CD4-positive, alpha-beta T cell treated with Interleukin-2 at 100 ng/mL for 4 hours (primary cell): ENCODE results near the gene JMJD4.
"Not testable (repeated sequence)": the region's sequence is repeated elsewhere in the genome, so short reads cannot be mapped to it uniquely, and the experiment has no call there.

Experiments
- DNase-seq: peaks from one replicate; pipeline ENCODE4 v3.0.0-alpha.2; 2020; ENCODE audit warnings: low spot score

Gene JMJD4

GRCh38 chr1:227731696-227732585 is 3.2 kb downstream of the JMJD4 start:
- DNase-seq, result no peak

GRCh38 chr1:227731241-227731677 is 3.8 kb downstream of the JMJD4 start:
- DNase-seq, result no peak

GRCh38 chr1:227730630-227731151 is 4.4 kb downstream of the JMJD4 start:
- DNase-seq, result no peak

GRCh38 chr1:227729881-227730629 is 5.0 kb downstream of the JMJD4 start:
- peak; percentile 53 for DNase-seq

- DNase-seq, result no peak
Measured at GRCh38 chr1:227729144-227729880, 5.8 kb downstream of the JMJD4 start.

GRCh38 chr1:227728892-227729143 is 6.3 kb downstream of the JMJD4 start:
- DNase-seq, result no peak

- DNase-seq, result peak; percentile 57
Measured at GRCh38 chr1:227728059-227728891, 6.8 kb downstream of the JMJD4 start.

- no peak for DNase-seq
Measured at GRCh38 chr1:227726924-227727599, 8.0 kb downstream of the JMJD4 start.

GRCh38 chr1:227726318-227726717 is 8.8 kb downstream of the JMJD4 start:
- no peak for DNase-seq

GRCh38 chr1:227725046-227725445 is 10.1 kb downstream of the JMJD4 start:
- DNase-seq, result no peak

- DNase-seq, result no peak
Measured at GRCh38 chr1:227723474-227723873, 11.6 kb downstream of the JMJD4 start.

GRCh38 chr1:227718932-227719331 is 16.2 kb downstream of the JMJD4 start:
- DNase-seq, result no peak

GRCh38 chr1:227712648-227713047 is 22.5 kb downstream of the JMJD4 start:
- DNase-seq, result no peak

GRCh38 chr1:227710474-227710873 is 24.6 kb downstream of the JMJD4 start:
- DNase-seq, result not testable (repeated sequence)

- DNase-seq, result no peak
Measured at GRCh38 chr1:227709451-227709850, 25.7 kb downstream of the JMJD4 start.

GRCh38 chr1:227707846-227708245 is 27.3 kb downstream of the JMJD4 start:
- DNase-seq, result no peak

- not testable (repeated sequence) for DNase-seq
Measured at GRCh38 chr1:227701631-227702030, 33.5 kb downstream of the JMJD4 start.

GRCh38 chr1:227697321-227697864 is 37.7 kb downstream of the JMJD4 start:
- no peak for DNase-seq

- DNase-seq, result no peak
Measured at GRCh38 chr1:227685807-227686206, 49.3 kb downstream of the JMJD4 start.
